SIG-M5 treated with dmso at 0.1 percent for 504 hours (cell line): ENCODE results near the gene SLC12A8.
A peak's percentile ranks its signal among the peaks of the same experiment; 100 is the strongest.

ENCODE experiments used
- DNase-seq: peaks from one replicate; lab custom pipeline; 2025; ENCODE audit not compliant: unreplicated experiment; lab: John Stamatoyannopoulos, UW

Gene SLC12A8

GRCh38 chr3:125080077-125080476, 132.5 kb downstream of the SLC12A8 start:
- DNase-seq: no peak

GRCh38 chr3:125079675-125080045, 132.9 kb downstream of the SLC12A8 start:
- DNase-seq: peak; percentile 13

DNA sequence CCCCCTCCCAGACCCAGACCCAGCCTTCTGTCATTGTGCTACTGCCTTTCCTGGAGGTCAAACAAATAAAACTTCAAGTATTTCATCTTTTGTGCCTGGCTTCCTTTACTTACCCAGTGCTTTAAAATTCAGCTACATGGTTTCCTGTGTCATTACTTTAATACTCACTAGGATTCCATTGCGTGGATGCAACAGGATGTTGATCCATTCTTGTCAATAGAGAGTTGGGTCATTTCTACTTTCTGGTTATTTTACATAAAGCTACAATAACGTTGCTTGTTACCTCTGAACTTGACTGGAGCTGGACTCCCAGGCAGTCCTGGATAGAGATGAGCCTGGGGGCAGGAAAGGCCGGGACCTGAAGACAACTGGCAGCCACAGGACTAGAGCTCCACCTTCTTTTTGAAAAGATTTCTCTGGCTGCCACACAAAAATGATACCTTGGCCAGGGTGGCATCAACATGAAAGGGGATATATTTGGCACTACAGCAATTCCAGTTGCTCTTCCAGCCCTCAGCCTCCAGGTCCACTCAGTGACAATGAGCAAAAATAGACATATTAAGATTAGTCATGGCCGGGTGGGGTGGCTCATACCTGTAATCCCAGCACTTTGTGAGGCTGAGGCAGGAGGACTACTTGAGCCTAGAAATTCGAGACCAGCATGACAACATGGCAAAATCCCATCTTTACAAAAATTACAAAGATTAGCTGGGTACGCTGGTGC, 133.4 kb downstream of the SLC12A8 start:
- peak; percentile 23 for DNase-seq

GRCh38 chr3:125077864-125078263, 134.7 kb downstream of the SLC12A8 start:
- DNase-seq: no peak

DNA sequence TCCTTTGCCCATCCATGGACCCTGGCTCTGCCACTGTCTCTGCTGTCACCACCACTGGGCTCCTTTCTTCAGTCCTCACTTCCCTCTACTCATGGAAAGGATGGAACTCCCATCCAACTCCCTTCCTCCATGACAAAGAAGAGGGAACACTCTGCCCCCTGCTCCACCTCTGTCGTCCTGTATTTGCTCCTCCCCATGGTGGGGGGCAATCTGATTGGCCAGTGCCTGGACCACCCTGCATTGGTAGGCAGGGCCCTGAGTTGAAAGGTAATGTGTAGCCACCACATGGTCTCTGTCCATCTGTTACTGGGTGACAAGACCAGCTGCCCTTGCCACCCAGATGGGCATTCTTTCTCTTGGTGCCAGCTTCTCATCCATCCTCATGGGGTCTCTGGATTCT, 136.1 kb downstream of the SLC12A8 start:
- DNase-seq: no peak

GRCh38 chr3:125075738-125076137, 136.8 kb downstream of the SLC12A8 start:
- no peak for DNase-seq

- no peak for DNase-seq
These were observed 139.1 kb downstream of the SLC12A8 start for GRCh38 chr3:125073390-125073905.

DNA sequence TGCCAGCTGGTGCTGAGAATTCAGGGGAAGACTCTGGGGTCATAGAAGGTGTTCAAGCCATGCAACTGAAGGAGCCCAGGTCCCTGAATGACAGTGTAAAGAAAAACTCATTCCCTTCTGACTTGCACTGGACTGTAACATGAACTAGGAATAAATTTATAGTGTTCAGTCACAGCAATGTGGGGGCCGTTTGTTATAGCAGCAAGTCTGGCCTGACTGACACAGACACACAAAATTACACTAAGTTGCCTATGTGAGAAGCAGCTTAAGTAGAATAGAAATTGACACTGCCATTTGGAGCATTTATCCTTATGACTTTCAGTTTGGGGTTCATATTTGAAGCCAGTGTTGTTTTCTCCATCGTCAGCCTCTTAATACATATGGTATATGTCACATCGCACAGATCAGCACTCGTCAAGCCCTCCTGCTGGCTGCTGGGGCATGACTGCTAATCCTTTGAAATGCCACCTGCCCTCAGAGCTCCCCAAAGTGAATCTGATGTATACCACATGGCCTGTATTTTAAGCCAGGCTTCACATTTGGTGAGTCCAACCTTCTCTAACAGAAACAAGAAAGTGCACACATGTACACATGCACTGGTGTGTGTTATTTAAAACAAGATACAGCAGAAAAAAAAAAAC, 139.7 kb downstream of the SLC12A8 start:
- no peak for DNase-seq

DNA sequence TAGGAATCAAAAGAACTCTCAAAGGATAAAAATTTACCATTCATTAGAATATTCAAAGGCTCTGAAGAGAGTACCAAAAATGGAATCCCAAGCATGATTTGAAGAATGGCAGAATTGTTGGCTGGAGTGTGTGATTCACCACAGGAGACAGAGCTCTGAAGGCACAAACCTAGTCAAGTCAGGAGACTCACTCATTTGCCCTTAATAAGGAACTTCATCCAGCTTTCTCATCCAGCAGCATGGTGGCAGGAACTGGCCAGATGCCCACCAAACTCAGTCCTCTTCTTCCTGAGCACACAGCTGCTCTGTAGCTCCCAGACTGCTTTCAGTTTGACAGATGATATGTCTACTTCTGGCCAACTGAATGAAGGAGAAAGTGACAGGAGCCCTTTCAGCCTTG, 140.2 kb downstream of the SLC12A8 start:
- no peak for DNase-seq

DNA sequence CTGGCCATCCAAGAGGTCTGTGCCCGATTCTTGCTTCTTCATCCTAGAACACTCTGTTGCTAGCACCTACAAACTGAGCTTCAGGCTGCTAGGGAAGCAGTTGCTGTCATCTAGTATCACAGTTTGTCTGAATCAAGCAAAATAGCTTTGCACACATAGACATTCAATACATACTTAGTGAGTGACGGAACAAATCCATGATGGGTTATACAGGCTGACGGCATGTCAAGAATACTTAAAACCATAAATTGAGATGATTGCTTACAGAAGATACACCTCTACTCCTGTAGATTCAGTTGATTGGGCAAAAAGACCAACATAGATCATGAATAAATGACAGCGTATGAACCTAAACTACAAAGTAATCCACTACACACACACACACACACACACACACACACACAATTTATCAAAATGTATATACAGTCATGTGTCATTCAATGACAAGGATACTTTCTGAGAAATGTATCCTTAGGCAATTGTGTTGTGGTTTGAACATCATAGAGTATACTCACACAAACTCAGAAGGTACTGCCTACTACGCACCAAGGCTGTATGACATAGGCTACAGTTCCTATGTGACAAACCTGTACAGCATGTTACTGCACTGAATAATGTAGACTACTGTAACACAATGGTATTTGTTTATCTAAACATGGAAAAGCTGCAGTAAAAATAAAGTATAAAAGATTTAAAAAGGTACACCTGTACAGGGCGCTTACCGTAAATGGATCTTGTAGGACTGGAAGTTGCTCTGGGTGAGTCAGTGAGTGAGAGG, 142.4 kb downstream of the SLC12A8 start:
- no peak for DNase-seq

DNA sequence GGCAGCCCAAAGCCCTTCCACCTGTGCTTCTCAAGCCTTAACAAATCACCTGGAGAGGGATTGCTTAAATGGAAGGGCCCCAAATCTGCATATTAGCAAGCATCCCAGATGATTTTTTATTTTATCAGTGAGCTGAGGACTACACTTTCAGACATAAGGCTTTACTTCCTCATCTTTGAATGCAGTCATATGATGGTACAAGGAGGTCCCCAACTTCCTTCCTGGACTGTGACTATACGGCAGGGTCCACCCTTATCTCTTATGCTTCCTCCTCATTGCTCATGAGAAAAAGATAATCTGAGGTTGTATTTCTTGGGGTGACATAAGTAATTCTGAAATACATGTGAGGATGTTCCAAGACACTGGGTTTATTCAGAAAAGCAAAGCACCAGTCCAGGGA, 143.1 kb downstream of the SLC12A8 start:
- peak; percentile 39 for DNase-seq

GRCh38 chr3:125068265-125068664, 144.3 kb downstream of the SLC12A8 start:
- no peak for DNase-seq

GRCh38 chr3:125067225-125067624, 145.3 kb downstream of the SLC12A8 start:
- DNase-seq: no peak

DNA sequence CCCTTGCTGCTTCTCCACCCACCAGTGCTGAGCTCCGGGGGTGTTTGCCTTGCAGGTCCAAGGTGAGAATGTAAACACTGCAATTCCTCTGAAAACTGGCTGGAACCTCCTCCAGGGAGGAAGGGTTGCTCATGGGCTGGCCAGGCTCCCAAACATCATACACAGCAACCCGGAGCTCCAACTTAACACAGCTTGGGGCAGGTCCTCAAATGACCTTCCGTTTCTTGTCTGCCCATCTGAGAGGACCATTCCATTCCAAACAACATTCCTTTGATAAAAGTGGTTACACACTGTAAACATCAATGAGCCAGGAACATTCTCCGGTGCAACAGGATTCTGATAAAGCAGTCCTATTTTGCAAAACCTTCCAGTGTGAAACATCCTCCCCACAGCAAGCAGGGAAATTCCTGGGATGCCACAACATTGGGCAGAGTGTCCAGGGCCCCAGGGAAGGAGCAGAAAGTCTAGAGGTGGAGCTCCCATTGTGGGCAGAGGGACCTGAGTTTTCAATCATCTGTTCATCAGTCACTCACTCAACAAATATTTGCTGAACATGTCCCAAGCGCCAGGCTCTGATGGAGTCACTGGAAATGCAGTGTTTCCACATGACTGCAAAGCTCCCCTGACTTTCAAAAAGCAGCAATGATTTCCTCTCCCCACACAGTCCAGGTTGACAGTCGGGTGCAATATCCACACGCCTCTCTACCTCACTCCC, 149.5 kb downstream of the SLC12A8 start:
- DNase-seq: peak; percentile 49

DNA sequence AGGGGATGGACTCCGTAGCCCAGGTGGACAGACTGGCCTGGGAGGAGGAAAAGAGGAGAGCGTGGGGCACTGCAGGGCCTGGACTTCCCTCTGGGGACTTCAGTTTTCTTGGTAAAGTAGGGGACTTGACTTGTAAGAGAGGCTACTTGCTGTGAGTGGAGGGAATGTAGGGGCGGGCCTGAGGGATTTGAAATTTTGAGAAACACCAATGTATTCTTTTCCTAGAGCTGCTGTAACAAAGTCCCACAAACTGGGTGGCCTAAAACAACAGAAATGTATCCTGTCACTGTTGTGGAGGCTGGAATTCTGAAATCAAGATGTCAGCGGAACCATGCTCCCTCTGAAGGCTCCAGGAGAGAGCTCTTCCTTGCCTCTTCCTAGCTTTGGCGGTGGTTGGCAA, 150.9 kb downstream of the SLC12A8 start:
- no peak for DNase-seq

DNA sequence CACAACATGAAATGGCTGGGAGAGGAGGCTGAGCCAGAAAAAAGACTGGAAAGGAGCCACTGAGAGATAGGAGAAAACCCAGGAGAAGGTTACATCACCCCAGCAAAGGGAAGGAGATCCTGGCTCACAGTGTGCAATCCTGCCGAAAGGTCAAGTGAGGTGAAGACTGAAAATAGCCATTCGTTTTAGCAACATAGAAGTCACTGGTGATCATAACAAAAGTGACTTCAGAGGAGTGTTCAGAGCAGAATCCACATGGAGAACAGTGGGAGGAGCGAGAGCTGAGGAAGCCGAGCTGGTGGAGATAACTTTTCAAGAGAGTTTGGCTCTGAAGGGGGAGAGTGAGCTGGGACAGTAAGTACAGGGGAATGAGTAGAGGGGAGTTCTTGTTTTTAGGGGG, 151.4 kb downstream of the SLC12A8 start:
- no peak for DNase-seq

DNA sequence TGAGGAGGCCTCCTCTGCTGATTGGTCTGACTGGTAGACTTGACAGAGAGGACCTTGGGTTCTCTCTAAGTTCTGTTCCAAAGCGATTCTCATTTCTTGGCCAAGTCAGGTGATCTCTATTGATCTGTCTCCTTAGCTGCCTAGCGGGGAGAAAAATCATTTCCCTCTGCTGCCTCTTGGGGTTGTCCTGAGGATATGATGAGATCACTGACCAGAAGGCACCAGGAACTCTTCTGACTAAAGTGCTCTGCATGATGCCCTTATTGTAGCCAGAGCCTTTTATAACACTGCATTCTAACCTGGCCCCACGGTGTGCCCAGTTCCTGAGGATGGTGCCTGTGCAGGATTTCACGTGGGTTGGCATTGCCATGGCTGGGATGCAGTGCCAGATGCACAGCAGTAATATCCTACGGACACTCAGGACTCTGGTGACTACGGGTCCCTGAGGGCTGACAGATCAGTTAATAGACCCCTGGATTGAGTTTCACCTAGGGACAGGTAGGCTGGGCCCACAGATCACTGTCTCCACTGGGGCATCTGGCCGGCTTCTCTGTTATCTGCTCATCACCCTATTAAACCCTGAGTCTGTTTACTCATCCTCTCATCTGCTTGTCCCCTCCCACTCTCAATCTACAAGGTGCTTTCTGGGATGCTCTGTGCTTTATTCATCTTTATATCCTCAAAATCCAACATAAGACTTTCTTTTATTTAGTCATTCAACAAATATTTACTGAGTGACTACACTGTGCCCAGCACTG, 152.9 kb downstream of the SLC12A8 start:
- DNase-seq: peak; percentile 23

- no peak for DNase-seq
These were observed 153.6 kb downstream of the SLC12A8 start for GRCh38 chr3:125058959-125059358.

GRCh38 chr3:125058529-125058928, 154.0 kb downstream of the SLC12A8 start:
- no peak for DNase-seq

GRCh38 chr3:125057186-125057850, 155.2 kb downstream of the SLC12A8 start:
- no peak for DNase-seq
